Heart right ventricle (tissue), 16 donors: ENCODE data around the gene FAM3A. TPM values are rescaled to one million over a fixed set of nuclear protein-coding genes. Genes with fewer than 3 reads are reported as not detected.
A peak's percentile ranks its signal among the peaks of the same experiment; 100 is the strongest.

ENCODE experiments used
- ATAC-seq, 8 donors: fragments of 200-7000 bp; cut with Tn5 transposase; one replicate each; pipeline ENCODE4 v1.9.1; 2020; ENCODE audit warnings: mild to moderate bottlenecking in 8 of 8, moderate library complexity in 8 of 8, moderate number of reproducible peaks in 1 of 8
- DNase-seq, 2 donors: peaks; one replicate each; pipeline ENCODE4 v3.0.0-alpha.2; 2020
- H3K27ac ChIP-seq, 10 donors: fragments of 200-600 bp; sonication (generic) in 2 of 10; one replicate each; pipeline versions ENCODE4 v1.5.0 to v1.8.0; 2020 to 2022; ENCODE audit warnings: mild to moderate bottlenecking in 3 of 10
- H3K27me3 ChIP-seq, 7 donors: fragments of 200-600 bp; one replicate each; pipeline ENCODE4 v1.8.0; 2021 to 2022; ENCODE audit warnings: mild to moderate bottlenecking in 2 of 7
- H3K36me3 ChIP-seq, 9 donors: fragments of 200-600 bp; sonication (generic) in 1 of 9; one replicate each; pipeline versions ENCODE4 v1.5.0 to v1.8.0; 2020 to 2022; ENCODE audit warnings: mild to moderate bottlenecking in 2 of 9
- H3K4me1 ChIP-seq, 9 donors: fragments of 200-600 bp; sonication (generic) in 1 of 9; one replicate each; pipeline versions ENCODE4 v1.5.0 to v1.8.0; 2020 to 2022; ENCODE audit warnings: mild to moderate bottlenecking in 4 of 9
- H3K4me3 ChIP-seq, 10 donors: fragments of 200-600 bp; sonication (generic) in 2 of 10; one replicate each; pipeline versions ENCODE4 v1.5.0 to v1.8.0; 2020 to 2022; ENCODE audit warnings: mild to moderate bottlenecking in 7 of 10, moderate library complexity in 2 of 10
- H3K9me3 ChIP-seq, 11 donors: fragments of 200-600 bp in 10 of 11; sonication (generic) in 2 of 11; one replicate each; pipeline versions ENCODE4 v1.5.0 to v1.8.0; 2013 to 2022; ENCODE audit warnings: mild to moderate bottlenecking in 2 of 11, control low read depth in 1 of 11, moderate library complexity in 1 of 11
- WGBS, 2 donors: extraction: QIAGEN DNeasy Blood & Tissue Kit; methylation state at CpG; one replicate each; pipeline ENCODE4 v1.1.7; 2013; ENCODE audit warnings: inconsistent platforms in 1 of 2; 5-methylcytosine and 5-hydroxymethylcytosine counted together
- intact Hi-C, 10 donors: fragments of 100-400 bp; cut with DNase I; formaldehyde crosslinking; loops; one replicate each; pipeline versions ENCODE4 v1.11.1 to v1.14.2; 2022
- polyA plus RNA-seq, 2 donors: library from polyadenylated mRNA; stranded (reverse); fragments of 200-250 nt; gene quantifications; one replicate each; pipeline ENCODE4 v1.2.3, GENCODE V29; 2013
- total RNA-seq, 10 donors: library from RNA; stranded (reverse); fragmentation: NEBNext Ultra II Directional in 3 of 10; extraction: Animal tissue kit (Norgen Biotek cat#: 25700) in 3 of 10; gene quantifications; one replicate each; pipeline versions ENCODE4 v1.2.1 to v1.2.4, GENCODE V29; 2021 to 2023
- TF ChIP-seq, protein P1 (sequence below), 9 donors: fragments of 200-600 bp; sonication (generic) in 2 of 9; IDR thresholded peaks; one replicate each; pipeline versions ENCODE4 v1.5.0 to v1.8.0; 2021 to 2022; ENCODE audit warnings: antibody characterized with exemption in 9 of 9, mild to moderate bottlenecking in 5 of 9, moderate library complexity in 1 of 9
- donor health status: Arrhythmogenic right ventricular cardiomyopathy.
- donor health status: ischemic (EF 13 %, LVEDD 7.1; RV severe dilation, severe dysfunction).
- donor health status: healthy with polysubstance abuse.
- donor health status: DM: no; HTN: yes; CAD: no.
- donor health status: DM: no; HTN: no; CAD: no.
- donor health status: ischemic (EF 25% LVEDD 6.9; RV normal size, moderate dysfunction).
- donor health status: ischemic (EF 25% LVEDD 5.7; RV mildly dilated, moderate dysfunction).
- donor health status: healthy.
- donor health status: DM: yes; HTN: yes; CAD: no.
- donor health status: Ischemic cardiomyopathy.
- donor health status: ischemic (EF 35%, LVEDD 5.7; RV mildly dilated, moderate dysfunction).
- donor health status: nonischemic (EF 11% LVEDD 7.7; RV severe dilation, severe dysfunction).
- donor health status: DM: yes; HTN: yes; CAD: no.
- donor health status: PGD.
- donor health status: ischemic (EF 29% LVEDD 5.4; RV normal size, mild dysfunction).
- donor health status: nonischemic (EF 23%, LVEDD 6.1; RV moderate dilation, normal function).

FAM3A gene
- total and polyA plus RNA-seq, 12 donors = 36.5 to 76.6 (median 54.8) TPM

GRCh38 chrX:154458116-154458953, 57.7 kb downstream of the FAM3A start, which contains the start of gene PLXNA3:
TSS of gene PLXNA3 (plus strand) at chrX:154458281. CDS start at chrX:154460184, 1,903 bp downstream.
- H3K9me3 ChIP-seq = no peaks in the 10 kb centered on the region
- peak; percentile 14 to 54 for DNase-seq
- peaks cover 0 to 11% (median 0%) of the 10 kb centered on the region in 9 donors for H3K36me3 ChIP-seq
- TF ChIP-seq, protein P1, sequence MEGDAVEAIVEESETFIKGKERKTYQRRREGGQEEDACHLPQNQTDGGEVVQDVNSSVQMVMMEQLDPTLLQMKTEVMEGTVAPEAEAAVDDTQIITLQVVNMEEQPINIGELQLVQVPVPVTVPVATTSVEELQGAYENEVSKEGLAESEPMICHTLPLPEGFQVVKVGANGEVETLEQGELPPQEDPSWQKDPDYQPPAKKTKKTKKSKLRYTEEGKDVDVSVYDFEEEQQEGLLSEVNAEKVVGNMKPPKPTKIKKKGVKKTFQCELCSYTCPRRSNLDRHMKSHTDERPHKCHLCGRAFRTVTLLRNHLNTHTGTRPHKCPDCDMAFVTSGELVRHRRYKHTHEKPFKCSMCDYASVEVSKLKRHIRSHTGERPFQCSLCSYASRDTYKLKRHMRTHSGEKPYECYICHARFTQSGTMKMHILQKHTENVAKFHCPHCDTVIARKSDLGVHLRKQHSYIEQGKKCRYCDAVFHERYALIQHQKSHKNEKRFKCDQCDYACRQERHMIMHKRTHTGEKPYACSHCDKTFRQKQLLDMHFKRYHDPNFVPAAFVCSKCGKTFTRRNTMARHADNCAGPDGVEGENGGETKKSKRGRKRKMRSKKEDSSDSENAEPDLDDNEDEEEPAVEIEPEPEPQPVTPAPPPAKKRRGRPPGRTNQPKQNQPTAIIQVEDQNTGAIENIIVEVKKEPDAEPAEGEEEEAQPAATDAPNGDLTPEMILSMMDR (IDR thresholded peaks at IDR 0.05) = no peak
- peaks cover 0 to 9% (median 5%) of the 10 kb centered on the region in 9 donors for H3K4me1 ChIP-seq
- WGBS, 2 donors = 2 to 3% methylated on average over 9 to 62 of the region's 88 CpGs
- intact Hi-C loops = loop anchor here in 1 of 10 donors (10.0 kb wide), 1 partner anchor 56 kb away; the partner anchor contains the start of gene FAM3A
- peak within 1 kb of the TSS; percentile 43 to 84 (median 66) for H3K27ac ChIP-seq
- H3K4me3 ChIP-seq = peak within 1 kb of the TSS; percentile 21 to 71 (median 62)
- H3K27me3 ChIP-seq = peaks cover 0 to 6% (median 0%) of the 10 kb centered on the region in 7 donors
- ATAC-seq = peak; percentile 35 to 86 (median 56)

DNA sequence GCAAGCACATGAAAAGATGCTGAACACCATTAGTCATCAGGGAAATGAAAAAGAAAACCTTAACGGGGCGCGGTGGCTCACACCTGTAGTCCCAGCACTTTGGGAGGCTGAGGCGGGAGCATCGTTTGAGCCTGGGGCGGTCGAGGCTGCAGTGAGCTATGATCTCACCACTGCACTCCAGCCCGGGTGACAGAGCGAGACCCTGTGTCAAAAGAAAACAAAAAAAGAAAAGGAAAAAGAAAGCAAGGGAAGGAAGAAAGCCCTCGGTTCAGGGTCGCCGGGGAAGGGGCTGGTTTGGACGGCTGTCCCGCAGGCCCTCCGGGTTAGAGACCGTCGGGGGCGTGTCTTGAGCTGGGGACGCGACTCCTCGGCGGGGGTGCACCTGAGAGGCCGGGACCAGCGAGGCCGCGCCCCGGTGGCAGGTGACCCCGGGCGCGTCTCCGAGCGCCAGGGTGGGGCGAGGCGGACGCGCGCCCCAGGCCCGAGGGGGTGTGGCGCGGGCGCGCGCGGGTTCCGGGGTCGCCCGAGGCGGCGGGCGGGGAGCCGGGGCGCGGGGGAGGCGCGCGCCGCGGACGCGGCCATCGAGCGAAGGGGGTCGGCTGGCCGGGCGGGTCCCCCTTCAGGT, 58.4 kb downstream of the FAM3A start:
- ATAC-seq (peak in 7 of 8 donors; percentile 16 to 57 (median 43)), DNase-seq (peak; percentile 9 to 36)
- 7 to 10% methylated on average over 22 to 37 of the region's 65 CpGs for WGBS, 2 donors
- peaks cover 0 to 12% (median 0%) of the 10 kb centered on the region in 7 donors for H3K27me3 ChIP-seq
- intact Hi-C loops = loop anchor here in 1 of 10 donors (10.0 kb wide), 1 partner anchor 57 kb away; the partner anchor contains the start of gene FAM3A
- H3K27ac ChIP-seq = peak overlapping the region in 9 of 10 donors; percentile 25 to 84 (median 64)
- H3K9me3 ChIP-seq = no peaks in the 10 kb centered on the region
- H3K4me1 ChIP-seq = peaks cover 0 to 9% (median 5%) of the 10 kb centered on the region in 9 donors
- peak overlapping the region in 9 of 10 donors; percentile 52 to 71 (median 62) for H3K4me3 ChIP-seq
- TF ChIP-seq, protein P1 (IDR thresholded peaks at IDR 0.05) = no peak
- peaks cover 0 to 17% (median 0%) of the 10 kb centered on the region in 9 donors for H3K36me3 ChIP-seq

Other genes starting within 250 kb of the FAM3A start
- gene TEX28, start 221.1 kb downstream of the FAM3A start, total RNA-seq = not detected
- gene TEX28, start 221.1 kb downstream of the FAM3A start, polyA plus RNA-seq = not detected
- 10 to 100 TPM in 5 of 10 donors, 1 to 10 TPM in 5; 3.7 to 14.1 (median 9.2) TPM for gene TKTL1, start 220.4 kb downstream of the FAM3A start, total RNA-seq
- 1 to 10 TPM; 2.6 to 5.7 TPM for gene TKTL1, start 220.4 kb downstream of the FAM3A start, polyA plus RNA-seq
- 100 to 1,000 TPM; 139 to 288 (median 181) TPM for gene FLNA, start 141.6 kb downstream of the FAM3A start, total RNA-seq
- 100 to 1,000 TPM; 368 to 442 TPM for gene FLNA, start 141.6 kb downstream of the FAM3A start, polyA plus RNA-seq
- gene EMD, start 136.9 kb downstream of the FAM3A start, total RNA-seq = 10 to 100 TPM; 47.8 to 74.1 (median 59.6) TPM
- 100 to 1,000 TPM in 1 of 2 donors, 10 to 100 TPM in 1; 54.8 to 170 TPM for gene EMD, start 136.9 kb downstream of the FAM3A start, polyA plus RNA-seq
- 1,000 to 10,000 TPM; 1,543 to 2,503 (median 1,867) TPM for gene RPL10, start 117.9 kb downstream of the FAM3A start, total RNA-seq
- gene RPL10, start 117.9 kb downstream of the FAM3A start, polyA plus RNA-seq = 1,000 to 10,000 TPM; 2,102 to 7,085 TPM
- gene DNASE1L1, start 107.0 kb downstream of the FAM3A start, total RNA-seq = 10 to 100 TPM; 35.2 to 57.1 (median 46.9) TPM
- gene DNASE1L1, start 107.0 kb downstream of the FAM3A start, polyA plus RNA-seq = 10 to 100 TPM; 27.2 to 55.0 TPM
- 10 to 100 TPM; 28.4 to 42.6 (median 33.7) TPM for gene TAFAZZIN, start 104.7 kb downstream of the FAM3A start, total RNA-seq
- gene TAFAZZIN, start 104.7 kb downstream of the FAM3A start, polyA plus RNA-seq = 100 to 1,000 TPM in 1 of 2 donors, 10 to 100 TPM in 1; 38.2 to 112 TPM
- gene ATP6AP1, start 87.6 kb downstream of the FAM3A start, total RNA-seq = 100 to 1,000 TPM in 3 of 10 donors, 10 to 100 TPM in 7; 69.5 to 113 (median 90.6) TPM
- 100 to 1,000 TPM in 1 of 2 donors, 10 to 100 TPM in 1; 26.0 to 103 TPM for gene ATP6AP1, start 87.6 kb downstream of the FAM3A start, polyA plus RNA-seq
- 100 to 1,000 TPM in 1 of 10 donors, 10 to 100 TPM in 9; 67.5 to 101 (median 77.5) TPM for gene GDI1, start 79.1 kb downstream of the FAM3A start, total RNA-seq
- 100 to 1,000 TPM; 111 to 117 TPM for gene GDI1, start 79.1 kb downstream of the FAM3A start, polyA plus RNA-seq
- 10 to 100 TPM; 25.5 to 59.9 (median 34.7) TPM for gene FAM50A, start 72.1 kb downstream of the FAM3A start, total RNA-seq
- 100 to 1,000 TPM; 134 to 167 TPM for gene FAM50A, start 72.1 kb downstream of the FAM3A start, polyA plus RNA-seq
- 10 to 100 TPM; 11.6 to 35.3 (median 16.7) TPM for gene PLXNA3, start 58.0 kb downstream of the FAM3A start, total RNA-seq
- gene PLXNA3, start 58.0 kb downstream of the FAM3A start, polyA plus RNA-seq = 10 to 100 TPM in 1 of 2 donors, 1 to 10 TPM in 1; 9.7 to 18.9 TPM
- 10 to 100 TPM; 13.7 to 21.3 (median 17.7) TPM for gene LAGE3, start 37.0 kb downstream of the FAM3A start, total RNA-seq
- 10 to 100 TPM in 1 of 2 donors, 1 to 10 TPM in 1; 7.5 to 38.2 TPM for gene LAGE3, start 37.0 kb downstream of the FAM3A start, polyA plus RNA-seq
- 10 to 100 TPM; 45.8 to 69.4 (median 50.4) TPM for gene UBL4A, start 29.6 kb downstream of the FAM3A start, total RNA-seq
- gene UBL4A, start 29.6 kb downstream of the FAM3A start, polyA plus RNA-seq = 10 to 100 TPM; 33.1 to 48.3 TPM
- 10 to 100 TPM in 7 of 10 donors, 1 to 10 TPM in 3; 8.7 to 19.8 (median 11.7) TPM for gene SLC10A3, start 25.6 kb downstream of the FAM3A start, total RNA-seq
- 10 to 100 TPM; 11.9 to 38.1 TPM for gene SLC10A3, start 25.6 kb downstream of the FAM3A start, polyA plus RNA-seq
- gene G6PD, start 30.6 kb upstream of the FAM3A start, total RNA-seq = 10 to 100 TPM in 4 of 10 donors, 1 to 10 TPM in 6; 5.0 to 20.9 (median 8.5) TPM
- gene G6PD, start 30.6 kb upstream of the FAM3A start, polyA plus RNA-seq = 10 to 100 TPM; 10.3 to 19.2 TPM
- 10 to 100 TPM; 11.6 to 21.7 (median 15.1) TPM for gene IKBKG, start 31.4 kb upstream of the FAM3A start, total RNA-seq
- gene IKBKG, start 31.4 kb upstream of the FAM3A start, polyA plus RNA-seq = 10 to 100 TPM; 14.6 to 27.0 TPM
- gene CTAG1A, start 68.9 kb upstream of the FAM3A start, total RNA-seq = not detected
- not detected for gene CTAG1A, start 68.9 kb upstream of the FAM3A start, polyA plus RNA-seq
- gene CTAG1B, start 103.0 kb upstream of the FAM3A start, total RNA-seq = not detected
- not detected for gene CTAG1B, start 103.0 kb upstream of the FAM3A start, polyA plus RNA-seq
- not detected for gene CTAG2, start 137.3 kb upstream of the FAM3A start, total RNA-seq
- not detected for gene CTAG2, start 137.3 kb upstream of the FAM3A start, polyA plus RNA-seq
- 10 to 100 TPM; 13.6 to 32.1 (median 22.0) TPM for gene GAB3, start 234.8 kb upstream of the FAM3A start, total RNA-seq
- 10 to 100 TPM in 1 of 2 donors, 1 to 10 TPM in 1; 5.9 to 25.2 TPM for gene GAB3, start 234.8 kb upstream of the FAM3A start, polyA plus RNA-seq
- gene DKC1, start 246.6 kb upstream of the FAM3A start, total RNA-seq = 10 to 100 TPM; 18.8 to 31.9 (median 26.6) TPM
- 10 to 100 TPM; 25.0 to 25.5 TPM for gene DKC1, start 246.6 kb upstream of the FAM3A start, polyA plus RNA-seq